Measurements from ENCODE around the gene ATP10A.

Gene ATP10A

GRCh38 chr15:25710184-25710583, 152.9 kb downstream of the ATP10A start:
- peaks cover 2% of the 10 kb centered on the region for H3K9me3 ChIP-seq (ENCODE audit: insufficient read depth, low read depth, low read length)
- no peaks in the 10 kb centered on the region for H3K79me1 ChIP-seq (ENCODE audit: low read length)
- H2AK5ac ChIP-seq (ENCODE audit: low read length) = no peak overlapping the region
- no peaks in the 10 kb centered on the region for H3K4me1 ChIP-seq (ENCODE audit: control insufficient read depth in 1 of 2, insufficient read depth in 2 of 2, low read length in 2 of 2)
- no peak overlapping the region for H2AFZ ChIP-seq (ENCODE audit: insufficient read depth, low read length, poor library complexity)
- H4K8ac ChIP-seq (ENCODE audit: low read depth, low read length) = no peak overlapping the region
- H4K91ac ChIP-seq (ENCODE audit: low read depth, low read length) = no peak overlapping the region
- DNase-seq = peak; percentile 42 to 78
- no peak overlapping the region for H2BK12ac ChIP-seq (ENCODE audit: low read length)
- H3K23ac ChIP-seq (ENCODE audit: low read length) = no peak overlapping the region
- no peak overlapping the region for H3K4me3 ChIP-seq (ENCODE audit: low read depth, low read length)
- no peaks in the 10 kb centered on the region for H3K27me3 ChIP-seq (ENCODE audit: insufficient read depth, low read length)
- H3K14ac ChIP-seq (ENCODE audit: low read length) = no peak overlapping the region
- no peak overlapping the region for H3K18ac ChIP-seq (ENCODE audit: low read length)
- H3K4ac ChIP-seq (ENCODE audit: low read depth, low read length) = no peak overlapping the region
- no peak overlapping the region for H3K27ac ChIP-seq (ENCODE audit: low read depth, low read length)
- H2BK5ac ChIP-seq (ENCODE audit: low read depth, low read length, poor library complexity) = no peak overlapping the region
- no peak overlapping the region for H3K4me2 ChIP-seq (ENCODE audit: low read length)
- no peaks in the 10 kb centered on the region for H3K36me3 ChIP-seq (ENCODE audit: control insufficient read depth in 1 of 2, insufficient read depth in 2 of 2, low read length in 2 of 2)
- H3K9ac ChIP-seq (ENCODE audit: low read length) = no peak overlapping the region
- H2BK120ac ChIP-seq (ENCODE audit: insufficient read depth, low read length, poor library complexity) = no peak overlapping the region
- no peak overlapping the region for H4K12ac ChIP-seq (ENCODE audit: low read depth, low read length)
- no peaks in the 10 kb centered on the region for H3K79me2 ChIP-seq (ENCODE audit: control insufficient read depth, insufficient read depth, low read length, poor library complexity)
- no CpG with 5 or more reads among the region's 10 CpGs for WGBS (ENCODE audit: extremely low coverage, insufficient coverage, insufficient read length)

- H3K9ac ChIP-seq (ENCODE audit: low read length) = no peak overlapping the region
- no peak overlapping the region for H3K23ac ChIP-seq (ENCODE audit: low read length)
- H4K91ac ChIP-seq (ENCODE audit: low read depth, low read length) = no peak overlapping the region
- DNase-seq = no peak
- H3K9me3 ChIP-seq (ENCODE audit: insufficient read depth, low read depth, low read length) = peaks cover 2% of the 10 kb centered on the region
- H3K4ac ChIP-seq (ENCODE audit: low read depth, low read length) = no peak overlapping the region
- no peaks in the 10 kb centered on the region for H3K79me2 ChIP-seq (ENCODE audit: control insufficient read depth, insufficient read depth, low read length, poor library complexity)
- no peaks in the 10 kb centered on the region for H3K79me1 ChIP-seq (ENCODE audit: low read length)
- H2BK120ac ChIP-seq (ENCODE audit: insufficient read depth, low read length, poor library complexity) = no peak overlapping the region
- no peak overlapping the region for H4K8ac ChIP-seq (ENCODE audit: low read depth, low read length)
- no peaks in the 10 kb centered on the region for H3K4me1 ChIP-seq (ENCODE audit: control insufficient read depth in 1 of 2, insufficient read depth in 2 of 2, low read length in 2 of 2)
- H3K27me3 ChIP-seq (ENCODE audit: insufficient read depth, low read length) = no peaks in the 10 kb centered on the region
- no peak overlapping the region for H2AFZ ChIP-seq (ENCODE audit: insufficient read depth, low read length, poor library complexity)
- no peak overlapping the region for H3K4me3 ChIP-seq (ENCODE audit: low read depth, low read length)
- H3K27ac ChIP-seq (ENCODE audit: low read depth, low read length) = no peak overlapping the region
- no peak overlapping the region for H2BK12ac ChIP-seq (ENCODE audit: low read length)
- no peak overlapping the region for H2BK5ac ChIP-seq (ENCODE audit: low read depth, low read length, poor library complexity)
- no peak overlapping the region for H3K14ac ChIP-seq (ENCODE audit: low read length)
- H3K4me2 ChIP-seq (ENCODE audit: low read length) = no peak overlapping the region
- H2AK5ac ChIP-seq (ENCODE audit: low read length) = no peak overlapping the region
- H3K18ac ChIP-seq (ENCODE audit: low read length) = no peak overlapping the region
- H4K12ac ChIP-seq (ENCODE audit: low read depth, low read length) = no peak overlapping the region
- no peaks in the 10 kb centered on the region for H3K36me3 ChIP-seq (ENCODE audit: control insufficient read depth in 1 of 2, insufficient read depth in 2 of 2, low read length in 2 of 2)
- no CpG with 5 or more reads among the region's 19 CpGs for WGBS (ENCODE audit: extremely low coverage, insufficient coverage, insufficient read length)
Measured at GRCh38 chr15:25709437-25710159, 153.5 kb downstream of the ATP10A start.

GRCh38 chr15:25708391-25708790, 154.7 kb downstream of the ATP10A start:
- H4K91ac ChIP-seq (ENCODE audit: low read depth, low read length) = no peak overlapping the region
- no peaks in the 10 kb centered on the region for H3K79me2 ChIP-seq (ENCODE audit: control insufficient read depth, insufficient read depth, low read length, poor library complexity)
- H2BK120ac ChIP-seq (ENCODE audit: insufficient read depth, low read length, poor library complexity) = no peak overlapping the region
- H3K36me3 ChIP-seq (ENCODE audit: control insufficient read depth in 1 of 2, insufficient read depth in 2 of 2, low read length in 2 of 2) = no peaks in the 10 kb centered on the region
- H3K27ac ChIP-seq (ENCODE audit: low read depth, low read length) = no peak overlapping the region
- H3K9me3 ChIP-seq (ENCODE audit: insufficient read depth, low read depth, low read length) = peaks cover 2% of the 10 kb centered on the region
- no peak overlapping the region for H3K4ac ChIP-seq (ENCODE audit: low read depth, low read length)
- H3K9ac ChIP-seq (ENCODE audit: low read length) = no peak overlapping the region
- H2BK12ac ChIP-seq (ENCODE audit: low read length) = no peak overlapping the region
- no peaks in the 10 kb centered on the region for H3K4me1 ChIP-seq (ENCODE audit: control insufficient read depth in 1 of 2, insufficient read depth in 2 of 2, low read length in 2 of 2)
- H4K12ac ChIP-seq (ENCODE audit: low read depth, low read length) = no peak overlapping the region
- no peaks in the 10 kb centered on the region for H3K27me3 ChIP-seq (ENCODE audit: insufficient read depth, low read length)
- H3K14ac ChIP-seq (ENCODE audit: low read length) = no peak overlapping the region
- no peak overlapping the region for H2AFZ ChIP-seq (ENCODE audit: insufficient read depth, low read length, poor library complexity)
- no CpG with 5 or more reads among the region's 8 CpGs for WGBS (ENCODE audit: extremely low coverage, insufficient coverage, insufficient read length)
- H2AK5ac ChIP-seq (ENCODE audit: low read length) = no peak overlapping the region
- no peaks in the 10 kb centered on the region for H3K79me1 ChIP-seq (ENCODE audit: low read length)
- no peak overlapping the region for H3K4me2 ChIP-seq (ENCODE audit: low read length)
- no peak for DNase-seq
- H3K4me3 ChIP-seq (ENCODE audit: low read depth, low read length) = no peak overlapping the region
- no peak overlapping the region for H4K8ac ChIP-seq (ENCODE audit: low read depth, low read length)
- H2BK5ac ChIP-seq (ENCODE audit: low read depth, low read length, poor library complexity) = no peak overlapping the region
- no peak overlapping the region for H3K23ac ChIP-seq (ENCODE audit: low read length)
- H3K18ac ChIP-seq (ENCODE audit: low read length) = no peak overlapping the region

- Histone ChIP-seq H4K12ac (ENCODE audit: low read depth, low read length) (no peak overlapping the region), H3K9ac (ENCODE audit: low read length) (no peak overlapping the region), H2AK5ac (ENCODE audit: low read length) (no peak overlapping the region), H3K27me3 (ENCODE audit: insufficient read depth, low read length) (no peaks in the 10 kb centered on the region), H3K36me3 (ENCODE audit: control insufficient read depth in 1 of 2, insufficient read depth in 2 of 2, low read length in 2 of 2) (no peaks in the 10 kb centered on the region), H3K79me1 (ENCODE audit: low read length) (no peaks in the 10 kb centered on the region), H2BK5ac (ENCODE audit: low read depth, low read length, poor library complexity) (no peak overlapping the region), H3K18ac (ENCODE audit: low read length) (no peak overlapping the region), H3K27ac (ENCODE audit: low read depth, low read length) (no peak overlapping the region), H2AFZ (ENCODE audit: insufficient read depth, low read length, poor library complexity) (no peak overlapping the region), H4K91ac (ENCODE audit: low read depth, low read length) (no peak overlapping the region), H3K4me3 (ENCODE audit: low read depth, low read length) (no peak overlapping the region), H3K4me2 (ENCODE audit: low read length) (no peak overlapping the region), H2BK120ac (ENCODE audit: insufficient read depth, low read length, poor library complexity) (no peak overlapping the region), H4K8ac (ENCODE audit: low read depth, low read length) (no peak overlapping the region), H3K9me3 (ENCODE audit: insufficient read depth, low read depth, low read length) (peaks cover 2% of the 10 kb centered on the region), H3K79me2 (ENCODE audit: control insufficient read depth, insufficient read depth, low read length, poor library complexity) (no peaks in the 10 kb centered on the region), H3K4me1 (ENCODE audit: control insufficient read depth in 1 of 2, insufficient read depth in 2 of 2, low read length in 2 of 2) (no peaks in the 10 kb centered on the region), H2BK12ac (ENCODE audit: low read length) (no peak overlapping the region), H3K4ac (ENCODE audit: low read depth, low read length) (no peak overlapping the region), H3K14ac (ENCODE audit: low read length) (no peak overlapping the region), H3K23ac (ENCODE audit: low read length) (no peak overlapping the region)
- no peak for DNase-seq
- no CpG with 5 or more reads among the region's 27 CpGs for WGBS (ENCODE audit: extremely low coverage, insufficient coverage, insufficient read length)
Measured at GRCh38 chr15:25707656-25708365, 155.3 kb downstream of the ATP10A start.
